GM21737 (cell line): Measurements from ENCODE around the gene EFCAB9.

Source experiments
- ATAC-seq: cut with Tn5 transposase; IDR thresholded peaks from one replicate; pipeline ENCODE4 v1.9.1; 2021; ENCODE audit warnings: mild to moderate bottlenecking, moderate library complexity; ENCODE audit not compliant: unreplicated experiment

The EFCAB9 gene

DNA sequence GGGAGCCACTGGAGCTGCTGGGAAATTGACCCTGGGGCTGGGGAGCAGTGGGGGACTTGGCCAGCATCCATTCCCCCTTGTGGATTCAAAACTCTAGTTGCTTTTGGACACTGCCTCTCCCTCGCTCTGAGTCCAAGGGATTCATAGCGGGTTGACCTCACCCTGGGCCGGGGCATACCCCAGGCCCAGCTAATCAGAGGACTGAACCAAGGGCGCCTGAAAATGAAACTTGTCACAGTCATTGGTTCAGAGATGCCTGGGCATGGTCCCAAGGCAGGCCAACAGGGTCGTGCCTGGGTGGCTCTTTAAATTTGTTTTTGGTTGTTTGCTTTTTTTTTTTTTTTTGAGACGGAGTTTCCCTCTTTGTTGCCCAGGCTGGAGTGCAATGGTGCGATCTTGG lies 28.5 kb upstream of the EFCAB9 start:
- peak; percentile 60 for ATAC-seq

DNA sequence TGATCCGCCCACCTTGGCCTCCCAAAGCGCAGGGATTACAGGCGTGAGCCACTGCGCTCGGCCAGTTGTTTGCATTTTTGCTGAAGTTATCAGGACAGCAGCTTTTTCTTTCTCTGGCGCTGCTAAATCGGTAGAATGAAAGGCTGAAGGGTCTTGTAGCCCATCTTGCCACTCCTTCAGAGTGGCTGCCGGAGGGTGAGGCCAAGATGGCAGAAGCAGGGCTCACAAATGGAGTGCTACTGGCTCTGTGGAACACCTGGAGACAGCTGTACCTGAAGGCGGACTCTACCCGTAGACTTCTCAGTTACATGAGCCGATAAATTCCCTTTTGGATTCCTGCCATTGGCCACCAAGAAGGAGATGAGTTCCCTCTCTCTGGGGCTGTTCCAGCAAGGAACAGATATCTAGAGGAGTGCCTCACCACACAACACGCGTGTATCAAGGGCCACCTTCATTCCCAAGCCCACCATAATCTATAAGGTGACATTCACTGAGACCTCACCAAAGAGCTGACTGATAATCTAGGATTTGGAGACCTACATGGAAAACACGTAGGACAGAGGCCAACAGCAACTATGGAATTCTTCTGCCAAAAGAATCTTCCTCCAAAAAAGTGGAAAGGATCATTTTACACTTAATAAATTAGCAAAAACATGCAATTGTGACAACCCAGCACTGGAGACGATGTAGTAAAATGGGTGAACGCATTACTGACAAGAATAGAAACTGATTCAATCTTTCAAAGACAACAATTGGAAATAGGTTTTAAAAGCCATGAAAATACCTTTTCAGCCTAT lies 27.7 kb upstream of the EFCAB9 start:
- ATAC-seq, result no peak

DNA sequence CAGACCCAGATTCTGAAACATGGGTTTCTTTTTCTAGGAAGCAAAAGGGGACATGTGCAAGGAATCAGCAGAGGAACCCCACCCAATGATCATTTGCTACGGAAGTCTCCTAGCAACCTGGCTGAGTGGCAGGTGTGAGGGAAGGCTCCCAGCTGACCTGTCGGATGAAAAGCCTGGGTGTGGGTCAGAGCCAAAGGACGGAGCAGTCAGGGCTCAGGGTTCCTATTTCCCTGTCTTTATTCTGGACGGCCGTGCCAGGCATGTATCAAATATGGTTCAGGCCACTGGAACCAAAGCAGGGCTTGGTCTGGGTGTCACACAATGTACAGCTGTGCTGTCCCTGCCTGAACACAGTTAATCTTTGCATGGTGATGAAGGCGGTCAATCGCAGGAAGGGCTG lies 26.1 kb upstream of the EFCAB9 start:
- ATAC-seq, result no peak

DNA sequence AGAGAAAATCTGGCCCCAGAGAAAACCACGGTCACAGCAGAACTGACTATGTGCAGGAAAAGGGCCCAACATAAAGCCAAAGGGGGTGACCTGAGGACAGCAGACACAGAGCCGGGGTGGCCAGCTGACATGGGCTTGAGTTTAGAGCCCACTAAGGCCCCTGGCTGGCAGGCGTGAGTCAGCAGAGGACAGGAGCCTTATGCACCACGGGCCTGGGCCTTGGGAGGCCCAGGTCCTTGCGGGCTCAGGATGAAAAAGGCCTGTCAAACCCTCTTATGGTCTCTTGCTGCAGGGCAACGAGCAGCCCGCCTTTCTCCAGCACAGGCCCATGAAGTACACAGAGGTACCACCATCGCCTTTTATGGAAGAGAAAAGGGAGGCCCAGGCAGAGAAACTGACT lies 25.7 kb upstream of the EFCAB9 start:
- no peak for ATAC-seq

- no peak for ATAC-seq
Measured at GRCh38 chr5:172169216-172169615, 24.8 kb upstream of the EFCAB9 start.

DNA sequence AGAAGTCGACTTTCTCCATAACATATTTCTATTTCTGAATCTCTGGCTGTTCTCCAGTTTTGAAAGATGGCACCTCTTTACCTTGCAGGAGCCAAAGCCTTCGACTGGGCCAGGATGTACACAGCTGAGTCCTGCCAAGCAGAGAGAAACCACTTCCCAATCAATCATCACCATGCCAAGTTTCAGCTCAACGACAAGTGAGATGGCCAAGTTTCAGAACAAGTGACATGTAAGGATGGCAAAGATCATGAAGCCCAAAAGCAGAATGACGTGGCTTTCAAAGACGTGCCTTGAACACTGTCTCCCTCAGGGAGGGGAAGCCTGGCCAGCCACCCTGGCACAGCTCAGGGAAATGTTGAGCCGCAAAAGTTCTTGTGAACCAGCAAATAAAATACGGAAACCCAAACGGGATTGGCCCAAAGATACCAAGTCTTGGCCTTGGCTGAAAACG lies 23.7 kb upstream of the EFCAB9 start:
- ATAC-seq, result no peak

GRCh38 chr5:172171118-172171517 lies 22.9 kb upstream of the EFCAB9 start:
- ATAC-seq, result no peak

DNA sequence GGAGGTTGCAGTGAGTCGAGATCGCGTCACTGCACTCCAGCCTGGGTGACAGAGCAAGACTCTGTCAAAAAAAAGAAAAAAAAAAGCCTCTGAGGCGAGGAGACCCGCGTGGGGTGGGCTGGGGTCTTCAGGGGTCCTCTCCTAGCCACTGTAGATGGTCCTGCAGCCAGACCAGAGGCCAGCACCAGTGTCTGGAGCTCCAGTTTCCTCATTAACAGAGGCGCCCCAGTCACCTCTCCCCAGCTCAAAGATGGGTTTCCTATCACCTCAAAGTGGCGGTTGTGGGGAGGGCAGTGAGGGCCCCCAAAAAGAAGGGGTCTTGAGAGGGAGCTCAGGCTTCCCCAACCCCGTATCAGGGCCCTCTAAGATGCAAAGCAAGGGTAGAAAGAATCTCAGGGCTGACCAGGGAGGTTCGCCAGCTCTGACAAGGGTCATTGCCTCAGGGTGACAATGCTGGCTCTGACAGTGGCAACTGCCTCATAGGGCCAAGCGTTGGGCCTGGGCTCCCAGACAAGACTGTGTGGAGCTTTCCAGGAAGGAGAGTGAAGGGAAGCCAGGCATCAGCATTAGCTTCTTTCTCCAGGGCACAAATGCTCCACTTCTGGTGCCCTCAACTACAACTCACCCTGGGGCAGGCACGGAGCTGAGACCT lies 20.9 kb upstream of the EFCAB9 start:
- ATAC-seq, result no peak

DNA sequence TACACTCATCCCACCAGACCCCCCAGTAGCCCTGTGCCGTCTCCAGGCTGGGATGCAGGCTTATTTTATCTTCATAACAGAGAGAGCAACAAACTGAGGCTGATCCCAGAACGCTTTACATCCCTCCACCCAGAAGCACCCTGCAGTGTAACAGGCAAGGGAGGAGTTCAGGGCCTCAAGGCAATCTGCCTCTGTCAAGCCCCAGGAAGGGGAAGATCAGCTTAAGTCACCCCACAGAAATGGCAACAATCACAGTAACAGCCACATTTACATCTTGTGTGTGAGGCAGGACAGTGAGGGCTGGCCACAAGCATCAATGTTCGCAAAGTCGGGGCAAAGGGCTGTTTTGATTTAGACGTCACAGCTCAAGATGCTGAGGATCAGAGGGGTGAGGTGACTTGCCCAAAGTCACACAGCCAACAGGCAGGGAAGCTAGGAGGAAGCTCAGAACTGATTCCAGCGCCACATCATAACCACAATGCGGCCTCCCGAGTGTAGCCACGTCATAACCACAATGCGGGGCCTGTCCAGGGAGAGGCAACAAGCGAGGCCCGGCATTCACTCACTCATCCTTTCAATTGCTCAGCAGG lies 20.3 kb upstream of the EFCAB9 start:
- ATAC-seq, result no peak

DNA sequence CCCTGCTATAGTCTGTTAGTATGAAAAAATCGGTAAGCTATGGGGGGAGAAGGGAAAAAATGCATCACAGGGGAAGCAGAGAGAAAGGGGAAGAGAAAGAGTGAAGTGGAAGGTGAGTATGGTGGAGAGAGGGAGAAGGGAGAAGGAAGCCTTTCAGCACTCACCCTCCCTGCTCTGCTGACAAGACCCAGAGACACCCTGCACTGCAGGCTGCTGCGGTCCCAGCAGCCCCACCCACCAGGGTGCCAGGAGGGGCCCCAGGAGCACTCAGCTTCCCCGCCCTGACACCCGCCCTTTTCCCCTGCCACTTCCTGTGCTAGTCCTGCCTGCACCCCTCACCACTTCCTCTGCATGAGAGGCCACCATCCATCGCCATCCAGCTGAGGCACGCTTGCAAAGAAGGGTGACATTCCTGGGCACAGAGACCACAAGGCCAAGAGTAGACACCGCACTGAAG lies 18.7 kb upstream of the EFCAB9 start:
- peak; percentile 55 for ATAC-seq

GRCh38 chr5:172177176-172177575 lies 16.8 kb upstream of the EFCAB9 start:
- ATAC-seq, result no peak

DNA sequence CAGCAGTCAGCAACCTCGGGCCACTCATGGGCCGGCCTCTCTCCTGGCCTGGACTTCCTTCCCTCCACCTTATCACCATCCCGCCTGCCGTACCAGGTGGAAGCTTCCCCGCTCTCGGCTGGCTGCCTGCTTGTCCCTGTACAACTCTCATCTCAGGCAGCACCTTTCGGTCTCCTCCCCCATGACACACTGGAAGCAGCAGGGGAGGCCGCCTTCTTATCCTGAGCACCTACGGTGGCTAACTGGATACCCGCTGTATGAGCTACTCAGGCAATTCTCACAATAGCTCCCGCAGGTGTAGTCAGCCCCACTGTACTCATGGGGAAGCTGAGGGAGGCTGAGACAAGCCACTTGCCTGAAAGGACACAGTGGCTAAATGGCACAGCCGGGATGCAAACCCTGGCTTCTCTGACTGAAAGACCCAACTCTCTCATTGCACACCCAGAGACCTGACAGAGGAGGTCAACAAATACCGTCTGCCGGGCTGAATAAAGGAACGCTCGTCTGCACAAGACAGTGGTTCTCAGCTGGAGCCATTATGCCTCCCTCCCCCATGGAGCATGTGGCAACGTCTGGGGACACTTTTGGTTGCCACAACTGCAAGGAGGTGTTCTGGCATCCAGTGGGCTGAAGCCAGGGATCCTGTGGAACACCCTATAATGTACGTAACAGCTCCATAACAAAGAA lies 15.5 kb upstream of the EFCAB9 start:
- no peak for ATAC-seq

GRCh38 chr5:172178991-172179989 lies 14.7 kb upstream of the EFCAB9 start:
- ATAC-seq, result peak; percentile 28

GRCh38 chr5:172180936-172181335 lies 13.0 kb upstream of the EFCAB9 start:
- no peak for ATAC-seq

- no peak for ATAC-seq
Measured at GRCh38 chr5:172182291-172182690, 11.7 kb upstream of the EFCAB9 start.

DNA sequence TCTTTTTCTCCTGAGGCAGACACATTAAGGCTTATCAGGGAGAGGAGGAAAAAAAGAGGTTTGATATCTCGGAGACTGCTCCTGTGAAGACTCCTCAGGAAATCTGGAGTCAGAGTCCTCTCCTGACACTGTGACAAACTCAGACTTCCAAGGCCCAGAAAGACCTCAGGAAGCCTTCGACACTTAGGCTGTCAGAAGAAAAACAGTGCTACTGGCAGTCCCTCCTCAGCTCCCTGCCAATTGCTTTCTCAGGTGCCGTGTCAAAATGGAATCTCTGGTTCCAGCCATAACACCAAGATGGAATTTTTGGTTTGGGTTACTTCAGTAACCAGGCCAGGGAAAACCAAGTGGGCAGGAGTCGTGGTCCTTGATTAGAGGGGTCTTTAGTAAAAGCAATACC lies 10.1 kb upstream of the EFCAB9 start:
- no peak for ATAC-seq

GRCh38 chr5:172185096-172185461 lies 8.9 kb upstream of the EFCAB9 start:
- ATAC-seq, result no peak

GRCh38 chr5:172186114-172186695 lies 7.8 kb upstream of the EFCAB9 start:
- ATAC-seq, result no peak

DNA sequence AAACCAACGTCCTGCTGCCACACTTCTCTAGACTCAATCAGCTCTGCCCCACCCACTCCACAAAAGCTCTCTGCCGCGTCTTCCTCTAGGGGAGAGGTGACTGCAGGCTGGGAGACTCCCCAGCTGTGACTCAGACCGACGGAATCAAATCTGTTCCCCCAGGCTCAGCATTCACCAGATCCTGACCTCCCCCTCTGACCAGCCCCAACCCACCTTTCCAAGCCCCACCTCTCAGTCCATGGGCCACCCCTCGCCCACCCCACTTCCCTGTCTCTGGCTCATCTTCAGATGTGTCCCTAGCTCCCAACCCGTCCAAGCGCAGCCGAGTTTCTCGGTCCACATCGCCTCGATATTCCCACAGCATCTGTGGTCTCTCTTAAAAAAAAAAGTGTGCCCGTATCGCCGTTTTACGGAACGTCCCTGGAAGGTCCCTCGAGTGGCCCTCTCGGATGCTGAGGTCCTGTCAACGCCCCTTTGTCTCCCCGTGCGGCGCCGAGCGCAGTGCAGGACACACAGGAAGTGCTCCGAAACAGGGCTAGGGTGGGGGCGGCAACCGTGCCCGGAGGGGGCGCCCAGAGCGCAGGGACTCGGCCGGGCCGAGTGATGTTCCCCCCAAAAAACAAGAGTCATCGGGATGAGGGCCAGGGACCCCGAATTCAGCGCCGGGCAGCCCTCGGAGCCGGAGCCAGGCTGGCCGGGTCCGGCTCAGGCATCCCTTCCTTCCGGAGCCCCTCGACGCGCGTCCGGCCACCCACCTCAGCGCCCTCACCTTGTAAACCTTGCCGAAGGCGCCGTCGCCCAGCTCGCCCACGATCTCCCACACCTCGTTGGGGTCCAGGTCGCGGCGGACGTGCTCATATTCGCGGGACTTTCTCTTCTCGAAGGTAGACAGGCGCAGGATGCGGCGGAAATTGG lies 6.6 kb upstream of the EFCAB9 start:
- peak; percentile 25 for ATAC-seq
